ENCODE results near the gene KRTAP5-5.
"Not testable (repeated sequence)": the region's sequence is repeated elsewhere in the genome, so short reads cannot be mapped to it uniquely, and the experiment has no call there.

Gene KRTAP5-5

DNA sequence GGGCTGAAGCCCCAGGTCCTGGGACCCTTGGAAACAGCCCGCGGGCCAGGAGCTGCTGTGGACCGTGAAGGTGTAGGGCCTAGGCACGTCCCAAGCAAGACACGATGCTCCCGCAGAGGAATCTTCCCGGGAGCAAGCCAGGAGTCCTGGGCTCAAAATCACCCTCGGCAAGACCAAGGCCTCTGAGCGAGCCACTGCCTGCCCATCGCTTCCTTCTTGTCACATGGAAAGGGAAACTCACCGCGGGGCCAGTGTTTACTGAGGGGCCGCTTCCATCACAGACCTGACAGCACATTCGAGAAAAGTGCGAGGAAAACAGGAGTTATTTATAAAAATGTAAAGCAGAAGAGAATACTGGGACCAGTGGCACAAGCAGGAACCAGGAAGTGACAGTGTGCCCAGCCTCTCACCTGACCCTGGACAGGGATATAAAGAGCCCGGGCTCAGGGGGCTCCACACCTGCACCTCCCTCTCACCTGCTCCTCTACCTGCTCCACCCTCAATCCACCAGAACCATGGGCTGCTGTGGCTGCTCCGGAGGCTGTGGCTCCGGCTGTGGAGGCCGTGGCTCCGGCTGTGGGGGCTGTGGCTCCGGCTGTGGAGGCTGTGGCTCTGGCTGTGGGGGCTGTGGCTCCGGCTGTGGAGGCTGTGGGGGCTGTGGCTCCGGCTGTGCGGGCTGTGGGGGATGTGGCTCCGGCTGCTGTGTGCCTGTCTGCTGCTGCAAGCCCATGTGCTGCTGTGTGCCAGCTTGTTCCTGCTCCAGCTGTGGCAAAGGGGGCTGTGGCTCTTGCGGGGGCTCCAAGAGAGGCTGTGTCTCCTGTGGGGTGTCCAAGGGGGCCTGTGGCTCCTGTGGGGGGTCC lies at the start of gene KRTAP5-5:
Gene KRTAP5-5, plus strand, starts transcription at position 450 of the 860 bp plus-strand sequence. Its CDS starts 66 bp downstream, at position 516.
- DNase-seq (ENCODE audit: low read depth), result no peak

- DNase-seq (ENCODE audit: low read depth), result no peak
Observed at GRCh38 chr11:1581976-1582375, 47.6 kb upstream of the KRTAP5-5 start.

DNA sequence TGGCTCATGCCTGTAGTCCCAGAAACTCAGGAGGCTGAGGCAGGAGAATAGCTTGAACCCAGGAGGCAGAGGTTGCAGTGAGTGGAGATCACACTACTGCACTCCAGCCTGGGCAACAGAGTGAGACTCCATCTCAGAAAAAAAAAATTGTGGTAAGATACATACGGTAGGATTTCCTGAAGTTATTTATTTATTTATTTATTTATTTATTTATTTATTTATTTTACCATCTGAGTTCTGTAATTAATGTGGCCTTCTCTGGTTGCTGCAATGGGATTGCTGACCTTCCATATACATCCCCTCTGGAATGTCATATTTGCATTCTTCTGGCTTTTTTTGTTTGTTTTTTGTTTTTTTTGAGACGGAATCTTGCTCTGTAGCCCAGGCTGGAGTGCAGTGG lies 46.7 kb upstream of the KRTAP5-5 start:
- not testable (repeated sequence) for DNase-seq (ENCODE audit: low read depth)

DNA sequence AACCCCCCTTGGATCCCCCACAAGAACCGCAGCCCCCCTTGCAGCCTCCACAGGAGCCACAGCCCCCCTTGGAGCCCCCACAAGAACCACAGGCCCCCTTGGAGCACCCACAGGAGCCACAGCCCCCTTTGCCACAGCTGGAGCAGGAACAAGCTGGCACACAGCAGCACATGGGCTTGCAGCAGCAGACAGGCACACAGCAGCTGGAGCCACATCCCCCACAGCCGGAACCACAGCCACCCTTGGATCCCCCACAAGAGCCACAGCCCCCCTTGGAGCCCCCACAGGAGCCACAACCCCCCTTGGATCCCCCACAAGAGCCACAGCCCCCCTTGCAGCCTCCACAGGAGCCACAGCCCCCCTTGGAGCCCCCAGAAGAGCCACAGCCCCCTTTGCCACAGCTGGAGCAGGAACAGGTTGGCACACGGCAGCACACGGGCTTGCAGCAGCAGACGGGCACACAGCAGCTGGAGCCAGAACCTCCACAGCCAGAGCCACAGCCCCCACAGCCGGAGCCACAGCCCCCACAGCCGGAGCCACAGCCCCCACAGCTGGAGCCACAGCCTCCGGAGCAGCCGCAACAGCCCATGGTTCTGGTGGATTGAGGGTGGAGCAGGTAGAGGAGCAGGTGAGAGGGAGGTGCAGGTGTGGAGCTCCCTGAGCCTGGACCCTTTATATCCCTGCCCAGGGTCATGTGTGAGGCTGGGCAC lies 44.8 kb upstream of the KRTAP5-5 start, which contains the start of gene KRTAP5-1:
Gene KRTAP5-1, minus strand, starts transcription at position 623 of the 710 bp plus-strand sequence. Its CDS starts 34 bp downstream, at position 589.
- DNase-seq (ENCODE audit: low read depth), result not testable (repeated sequence)

DNA sequence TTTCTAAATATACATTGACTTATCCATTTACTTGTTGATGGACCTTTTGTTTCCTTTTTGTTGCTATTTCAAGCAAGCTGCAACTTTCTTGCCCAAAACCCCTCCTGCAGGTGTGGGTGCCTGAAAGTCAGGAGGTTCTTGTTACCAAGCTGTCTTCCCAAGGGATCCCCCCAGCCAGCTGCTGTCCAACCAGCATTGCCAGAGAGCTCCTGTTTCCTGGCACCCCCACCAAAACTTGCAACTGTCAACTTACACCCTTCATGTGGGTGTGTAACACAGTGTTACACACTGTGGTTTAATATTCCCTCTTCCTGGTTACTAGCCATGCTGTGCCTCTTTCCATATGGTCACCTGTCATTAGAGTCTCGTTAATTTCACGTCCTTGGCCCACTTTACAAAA lies 42.9 kb upstream of the KRTAP5-5 start:
- no peak for DNase-seq (ENCODE audit: low read depth)

DNA sequence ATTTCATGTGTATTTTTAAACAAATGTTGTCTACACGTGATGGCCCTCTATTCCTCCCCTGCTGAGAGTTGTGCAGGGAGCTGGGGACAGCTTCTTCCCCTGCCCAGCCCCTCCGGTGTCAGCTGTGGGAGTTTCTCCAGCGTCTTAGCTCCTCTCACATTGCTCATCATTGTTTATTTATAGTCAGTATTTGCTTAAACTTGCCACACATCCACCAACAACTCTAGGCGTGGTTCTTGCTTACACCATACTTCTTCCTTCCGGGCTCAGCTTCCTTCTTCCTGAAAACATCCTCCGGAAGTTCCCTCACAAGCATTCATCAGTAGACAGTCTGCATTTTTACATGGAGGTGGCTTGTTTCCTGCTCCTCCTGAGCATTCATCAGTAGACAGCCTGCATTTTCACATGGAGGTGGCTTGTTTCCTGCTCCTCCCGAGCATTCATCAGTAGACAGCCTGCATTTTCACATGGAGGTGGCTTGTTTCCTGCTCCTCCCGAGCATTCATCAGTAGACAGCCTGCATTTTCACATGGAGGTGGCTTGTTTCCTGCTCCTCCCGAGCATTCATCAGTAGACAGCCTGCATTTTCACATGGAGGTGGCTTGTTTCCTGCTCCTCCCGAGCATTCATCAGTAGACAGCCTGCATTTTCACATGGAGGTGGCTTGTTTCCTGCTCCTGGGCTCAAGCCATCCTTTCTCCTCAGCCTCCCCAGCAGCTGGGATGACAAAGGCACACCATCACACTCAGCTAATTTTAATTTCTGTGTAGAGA lies 40.2 kb upstream of the KRTAP5-5 start:
- DNase-seq (ENCODE audit: low read depth), result not testable (repeated sequence)

- no peak for DNase-seq (ENCODE audit: low read depth)
Observed at GRCh38 chr11:1589996-1590395, 39.6 kb upstream of the KRTAP5-5 start.

DNA sequence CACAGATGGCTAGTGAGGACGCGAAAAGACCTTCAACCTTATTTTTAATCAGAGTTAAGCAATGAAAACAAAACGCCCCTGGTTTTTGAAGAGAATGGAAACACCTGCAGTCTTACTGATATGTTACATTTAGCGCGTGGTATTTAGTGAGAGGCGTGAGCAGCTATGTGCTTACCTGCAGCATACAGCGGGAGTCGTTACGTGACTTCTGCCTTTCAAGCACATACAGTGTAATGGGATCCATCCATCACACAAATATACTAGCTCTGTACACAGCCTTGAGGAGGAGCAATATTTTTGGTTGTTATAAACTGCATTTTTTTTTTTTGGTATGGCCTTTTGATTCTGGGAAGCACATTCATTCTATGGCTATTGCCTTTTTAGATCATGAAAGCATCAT lies 36.9 kb upstream of the KRTAP5-5 start:
- DNase-seq (ENCODE audit: low read depth), result no peak

GRCh38 chr11:1595994-1596575 lies 33.5 kb upstream of the KRTAP5-5 start:
- DNase-seq (ENCODE audit: low read depth), result not testable (repeated sequence)

DNA sequence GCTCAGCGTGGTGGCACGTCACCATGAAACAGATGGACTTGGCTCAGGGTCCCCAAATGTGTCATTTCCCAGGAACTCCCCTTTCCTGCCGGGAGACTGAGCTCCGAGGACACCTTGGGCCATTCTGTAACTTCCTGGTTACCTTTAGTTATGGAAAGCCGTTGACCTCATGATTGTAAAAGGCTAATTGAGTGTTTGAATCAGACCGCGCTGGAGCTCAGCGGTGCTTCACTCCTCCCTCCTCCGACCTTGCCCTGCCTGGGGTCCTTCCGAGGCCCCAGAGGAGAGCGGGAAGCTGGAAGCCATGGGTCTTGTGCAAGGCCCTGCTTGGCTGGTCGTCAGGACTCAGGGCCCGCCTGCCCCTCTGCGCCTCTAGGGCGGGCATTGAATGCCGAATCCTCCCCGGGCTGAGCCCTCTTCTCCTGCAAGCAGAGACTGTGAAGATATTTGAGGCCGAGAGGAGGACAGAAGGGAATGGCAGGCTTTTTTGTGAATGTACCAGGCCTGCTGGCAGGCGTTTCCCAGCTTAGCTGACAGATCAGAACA lies 32.9 kb upstream of the KRTAP5-5 start:
- DNase-seq (ENCODE audit: low read depth), result not testable (repeated sequence)

GRCh38 chr11:1597331-1597993 lies 32.1 kb upstream of the KRTAP5-5 start:
- DNase-seq (ENCODE audit: low read depth), result no peak

- no peak for DNase-seq (ENCODE audit: low read depth)
Observed at GRCh38 chr11:1597994-1598380, 31.6 kb upstream of the KRTAP5-5 start, which contains the start of gene KRTAP5-2. Gene KRTAP5-2 (minus strand): TSS chr11:1598294. CDS start chr11:1598250, 44 bp downstream.

- not testable (repeated sequence) for DNase-seq (ENCODE audit: low read depth)
Observed at GRCh38 chr11:1598406-1598805, 31.2 kb upstream of the KRTAP5-5 start.

- DNase-seq (ENCODE audit: low read depth), result no peak
Observed at GRCh38 chr11:1598816-1599215, 30.8 kb upstream of the KRTAP5-5 start.

GRCh38 chr11:1600626-1601025 lies 28.9 kb upstream of the KRTAP5-5 start:
- no peak for DNase-seq (ENCODE audit: low read depth)

DNA sequence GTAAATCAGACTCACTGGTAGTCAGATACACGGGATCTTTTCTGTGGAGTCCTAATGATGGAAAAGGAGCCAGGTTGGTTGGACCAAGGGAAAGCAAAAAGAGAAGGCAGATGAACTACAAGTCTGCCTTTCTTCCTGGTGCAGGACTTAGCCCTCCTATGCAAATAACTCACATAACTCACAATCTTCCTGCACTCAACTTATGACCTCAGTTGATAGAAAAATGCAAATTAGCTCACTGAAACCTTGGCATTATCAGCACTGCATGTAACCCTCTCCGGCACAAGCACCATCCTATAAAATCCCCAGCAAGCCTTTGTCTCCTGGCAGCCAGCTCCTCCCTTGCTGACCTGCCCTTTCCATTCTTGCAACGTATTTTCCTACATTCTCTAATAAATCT lies 27.9 kb upstream of the KRTAP5-5 start:
- not testable (repeated sequence) for DNase-seq (ENCODE audit: low read depth)

- DNase-seq (ENCODE audit: low read depth), result no peak
Observed at GRCh38 chr11:1603629-1604028, 25.9 kb upstream of the KRTAP5-5 start.

GRCh38 chr11:1604181-1604580 lies 25.4 kb upstream of the KRTAP5-5 start:
- DNase-seq (ENCODE audit: low read depth), result no peak

GRCh38 chr11:1604711-1605110 lies 24.9 kb upstream of the KRTAP5-5 start:
- no peak for DNase-seq (ENCODE audit: low read depth)

- DNase-seq (ENCODE audit: low read depth), result not testable (repeated sequence)
Observed at GRCh38 chr11:1605923-1606322, 23.7 kb upstream of the KRTAP5-5 start.
